Smooth muscle cell (in vitro differentiated cells): ENCODE data around the gene SIN3A. TPM values are rescaled to one million over a fixed set of nuclear protein-coding genes. Genes with fewer than 3 reads are reported as not detected.
"Not testable (repeated sequence)": the region's sequence is repeated elsewhere in the genome, so short reads cannot be mapped to it uniquely, and the experiment has no call there.

Source experiments
- DNase-seq: peaks from one replicate; lab custom pipeline; 2025; ENCODE audit not compliant: unreplicated experiment; lab: John Stamatoyannopoulos, UW
- H2AFZ ChIP-seq: fragments of 200-600 bp; sonication (generic); 2 replicates; pipeline ENCODE4 v1.6.0; 2016; ENCODE audit warnings: antibody characterized with exemption, low read depth, mild to moderate bottlenecking
- H3F3A ChIP-seq: fragments of 200-600 bp; sonication (generic); 2 replicates; pipeline ENCODE4 v1.6.0; 2017; ENCODE audit warnings: antibody characterized with exemption, low read depth
- H3K27ac ChIP-seq: fragments of 200-600 bp; sonication (generic); 2 replicates; pipeline ENCODE4 v1.5.1; 2016; ENCODE audit warnings: low read depth, mild to moderate bottlenecking
- H3K27me3 ChIP-seq: fragments of 200-600 bp; sonication (generic); 2 replicates; pipeline ENCODE4 v1.6.1; 2016; ENCODE audit warnings: low read depth, mild to moderate bottlenecking
- H3K36me3 ChIP-seq: fragments of 200-600 bp; sonication (generic); 2 replicates; pipeline ENCODE4 v1.5.1; 2016; ENCODE audit warnings: low read depth
- H3K4me1 ChIP-seq: fragments of 200-600 bp; sonication (generic); 2 replicates; pipeline ENCODE4 v1.5.1; 2016; ENCODE audit warnings: low read depth
- H3K4me2 ChIP-seq: fragments of 200-600 bp; sonication (generic); 2 replicates; pipeline ENCODE4 v1.6.0; 2016; ENCODE audit warnings: mild to moderate bottlenecking
- H3K4me3 ChIP-seq: fragments of 200-600 bp; sonication (generic); 2 replicates; pipeline ENCODE4 v1.5.1; 2016; ENCODE audit warnings: mild to moderate bottlenecking
- H3K79me2 ChIP-seq: fragments of 200-600 bp; sonication (generic); 2 replicates; pipeline ENCODE4 v1.6.0; 2016; ENCODE audit warnings: low read depth, mild to moderate bottlenecking
- H3K9ac ChIP-seq: fragments of 200-600 bp; sonication (generic); 2 replicates; pipeline ENCODE4 v1.6.0; 2016; ENCODE audit warnings: low read depth
- H3K9me3 ChIP-seq: fragments of 200-600 bp; sonication (generic); replicated peaks from 2 replicates; pipeline ENCODE4 v1.5.1; 2016; ENCODE audit warnings: low read depth
- H4K20me1 ChIP-seq: fragments of 200-600 bp; sonication (generic); 2 replicates; pipeline ENCODE4 v1.6.0; 2016; ENCODE audit warnings: low read depth
- WGBS: methylation state at CpG from one replicate; pipeline ENCODE4 v1.1.7; 2016; ENCODE audit warnings: low lambda C conversion rate; 5-methylcytosine and 5-hydroxymethylcytosine counted together
- polyA plus RNA-seq: library from polyadenylated mRNA; unstranded; fragments of >200 nt; fragmentation: Nextera tagmentation; extraction: Ambion mirVana; gene quantifications from 2 replicates; pipeline ENCODE4 v1.2.1, GENCODE V29; 2016
- total RNA-seq: library from RNA; depleted of rRNA; stranded (reverse); fragments of >200 nt; gene quantifications from 2 replicates; pipeline ENCODE4 v1.2.3, GENCODE V29; 2014
- TF ChIP-seq, protein P1 (sequence below): fragments of 200-600 bp; sonication (generic); IDR thresholded peaks from 2 replicates; pipeline ENCODE4 v1.5.1; 2017; ENCODE audit warnings: borderline replicate concordance, mild to moderate bottlenecking, antibody characterized with exemption; ENCODE audit not compliant: insufficient read depth, poor library complexity, severe bottlenecking

Gene SIN3A
- total and polyA plus RNA-seq, 2 experiments from 2014 or later, result 12.0 to 40.7 TPM

DNA sequence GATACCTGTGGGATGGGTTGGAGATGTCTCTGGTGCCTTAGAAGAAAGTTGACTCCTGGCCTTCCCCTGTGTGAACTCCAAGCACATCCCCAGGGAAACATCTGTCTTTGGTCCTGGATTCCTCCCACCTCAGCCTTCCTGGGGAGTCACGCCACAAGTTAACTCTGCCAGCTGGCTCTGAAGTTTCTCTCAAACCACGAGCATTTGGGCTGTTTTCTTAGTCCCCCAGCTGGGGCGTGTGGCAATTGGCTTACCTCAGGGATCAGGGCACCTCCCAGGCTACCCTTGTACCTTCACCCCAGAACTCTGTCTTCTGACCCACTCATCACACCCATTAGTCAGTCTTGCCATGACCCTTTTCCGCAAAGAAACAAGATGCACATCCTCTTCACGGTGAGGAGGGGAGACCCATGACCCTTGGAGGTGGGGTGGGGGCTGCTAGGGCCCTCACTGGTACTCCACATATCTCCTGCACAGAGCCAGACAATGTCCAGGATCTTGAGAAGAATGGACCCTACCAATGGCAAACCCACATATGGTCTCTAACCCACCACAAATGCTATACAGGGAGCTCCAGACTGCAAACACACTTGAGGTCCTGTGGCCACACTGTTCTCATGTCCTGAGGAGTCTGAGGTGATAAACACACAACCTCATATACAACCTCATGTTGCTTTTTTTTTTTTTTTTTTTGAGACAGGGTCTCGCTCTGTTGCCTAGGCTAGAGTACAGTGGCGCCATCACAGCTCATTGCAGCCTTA is 100.7 kb downstream of the SIN3A start:
- Histone ChIP-seq H3K4me1 (peaks cover 6% of the 10 kb centered on the region), H3K27me3 (no peaks in the 10 kb centered on the region), H4K20me1 (no peaks in the 10 kb centered on the region), H3K4me3 (no peak overlapping the region), H3K4me2 (no peak overlapping the region), H3F3A (no peaks in the 10 kb centered on the region), H3K9ac (no peak overlapping the region), H2AFZ (no peak overlapping the region), H3K36me3 (no peaks in the 10 kb centered on the region), H3K79me2 (no peaks in the 10 kb centered on the region), H3K9me3 (no peaks in the 10 kb centered on the region), H3K27ac (no peak overlapping the region)
- 92% methylated on average over 7 of the region's 7 CpGs for WGBS
- DNase-seq, result no peak
- TF ChIP-seq, protein P1, sequence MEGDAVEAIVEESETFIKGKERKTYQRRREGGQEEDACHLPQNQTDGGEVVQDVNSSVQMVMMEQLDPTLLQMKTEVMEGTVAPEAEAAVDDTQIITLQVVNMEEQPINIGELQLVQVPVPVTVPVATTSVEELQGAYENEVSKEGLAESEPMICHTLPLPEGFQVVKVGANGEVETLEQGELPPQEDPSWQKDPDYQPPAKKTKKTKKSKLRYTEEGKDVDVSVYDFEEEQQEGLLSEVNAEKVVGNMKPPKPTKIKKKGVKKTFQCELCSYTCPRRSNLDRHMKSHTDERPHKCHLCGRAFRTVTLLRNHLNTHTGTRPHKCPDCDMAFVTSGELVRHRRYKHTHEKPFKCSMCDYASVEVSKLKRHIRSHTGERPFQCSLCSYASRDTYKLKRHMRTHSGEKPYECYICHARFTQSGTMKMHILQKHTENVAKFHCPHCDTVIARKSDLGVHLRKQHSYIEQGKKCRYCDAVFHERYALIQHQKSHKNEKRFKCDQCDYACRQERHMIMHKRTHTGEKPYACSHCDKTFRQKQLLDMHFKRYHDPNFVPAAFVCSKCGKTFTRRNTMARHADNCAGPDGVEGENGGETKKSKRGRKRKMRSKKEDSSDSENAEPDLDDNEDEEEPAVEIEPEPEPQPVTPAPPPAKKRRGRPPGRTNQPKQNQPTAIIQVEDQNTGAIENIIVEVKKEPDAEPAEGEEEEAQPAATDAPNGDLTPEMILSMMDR, result no peak

DNA sequence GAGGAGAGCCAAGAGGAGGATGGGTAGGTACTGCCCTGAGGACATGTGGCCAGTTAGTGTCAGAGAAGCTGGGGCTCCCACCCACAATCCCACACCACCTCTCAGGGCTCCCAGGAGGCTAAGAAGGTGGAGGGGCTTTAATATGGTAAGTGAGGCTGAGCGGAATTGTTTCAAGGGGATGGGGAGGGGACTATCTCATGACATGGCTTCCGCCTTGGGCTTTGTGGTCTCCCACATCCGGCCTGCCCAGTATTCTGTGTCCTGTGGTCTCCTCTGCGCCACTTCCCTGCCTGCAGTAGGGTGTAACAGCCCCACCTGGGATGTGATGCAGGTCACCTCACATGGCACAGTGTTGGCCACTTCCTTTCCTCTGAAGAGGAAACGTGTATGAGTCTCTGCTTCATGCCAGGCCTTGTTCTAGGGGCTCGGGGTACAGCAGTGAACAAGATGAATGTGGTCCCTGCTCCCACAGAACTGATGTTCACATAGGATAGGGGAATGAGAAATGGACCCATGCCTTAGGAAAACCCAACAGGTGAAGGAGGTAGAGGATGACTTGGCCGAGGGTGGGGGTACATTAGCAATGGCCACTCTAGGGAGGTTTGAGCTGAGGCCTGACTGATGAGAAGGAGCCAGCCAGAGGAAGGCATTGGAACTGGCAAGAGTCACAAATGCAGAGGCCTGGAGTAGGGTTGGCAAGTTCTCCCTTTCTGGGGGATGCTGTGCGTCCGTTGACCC is 101.5 kb downstream of the SIN3A start:
- Histone ChIP-seq H3K9me3 (no peaks in the 10 kb centered on the region), H3K27me3 (no peaks in the 10 kb centered on the region), H3F3A (no peaks in the 10 kb centered on the region), H3K4me3 (no peak overlapping the region), H3K4me1 (peaks cover 6% of the 10 kb centered on the region), H3K36me3 (no peaks in the 10 kb centered on the region), H3K27ac (no peak overlapping the region), H3K9ac (no peak overlapping the region), H3K79me2 (no peaks in the 10 kb centered on the region), H4K20me1 (no peaks in the 10 kb centered on the region), H3K4me2 (no peak overlapping the region), H2AFZ (no peak overlapping the region)
- TF ChIP-seq, protein P1, result no peak
- DNase-seq, result no peak
- 98% methylated on average over 9 of the region's 9 CpGs for WGBS

DNA sequence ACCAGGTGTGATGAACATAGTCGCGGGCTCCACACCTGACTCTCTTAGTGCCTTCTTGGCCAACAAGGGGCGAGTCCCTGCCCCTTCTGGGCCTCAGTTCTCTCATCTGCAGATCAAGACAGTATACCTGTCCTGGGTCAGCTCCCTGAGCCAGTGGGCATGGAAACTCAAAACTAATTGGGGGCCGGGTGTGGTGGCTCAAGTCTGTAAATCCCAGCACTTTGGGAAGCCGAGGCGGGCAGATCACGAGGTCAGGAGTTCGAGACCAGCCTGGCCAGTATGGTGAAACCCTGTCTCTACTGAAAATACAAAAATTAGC is 102.2 kb downstream of the SIN3A start:
- H3K27ac ChIP-seq, H3K79me2 ChIP-seq, H3K9ac ChIP-seq, H3K4me3 ChIP-seq, H3F3A ChIP-seq, H4K20me1 ChIP-seq, H3K4me1 ChIP-seq, H3K27me3 ChIP-seq, H3K36me3 ChIP-seq, DNase-seq, H3K9me3 ChIP-seq, H2AFZ ChIP-seq: not testable (repeated sequence)
- WGBS, result 92% methylated on average over 8 of the region's 8 CpGs
- peak overlapping the region; percentile 100 for H3K4me2 ChIP-seq

DNA sequence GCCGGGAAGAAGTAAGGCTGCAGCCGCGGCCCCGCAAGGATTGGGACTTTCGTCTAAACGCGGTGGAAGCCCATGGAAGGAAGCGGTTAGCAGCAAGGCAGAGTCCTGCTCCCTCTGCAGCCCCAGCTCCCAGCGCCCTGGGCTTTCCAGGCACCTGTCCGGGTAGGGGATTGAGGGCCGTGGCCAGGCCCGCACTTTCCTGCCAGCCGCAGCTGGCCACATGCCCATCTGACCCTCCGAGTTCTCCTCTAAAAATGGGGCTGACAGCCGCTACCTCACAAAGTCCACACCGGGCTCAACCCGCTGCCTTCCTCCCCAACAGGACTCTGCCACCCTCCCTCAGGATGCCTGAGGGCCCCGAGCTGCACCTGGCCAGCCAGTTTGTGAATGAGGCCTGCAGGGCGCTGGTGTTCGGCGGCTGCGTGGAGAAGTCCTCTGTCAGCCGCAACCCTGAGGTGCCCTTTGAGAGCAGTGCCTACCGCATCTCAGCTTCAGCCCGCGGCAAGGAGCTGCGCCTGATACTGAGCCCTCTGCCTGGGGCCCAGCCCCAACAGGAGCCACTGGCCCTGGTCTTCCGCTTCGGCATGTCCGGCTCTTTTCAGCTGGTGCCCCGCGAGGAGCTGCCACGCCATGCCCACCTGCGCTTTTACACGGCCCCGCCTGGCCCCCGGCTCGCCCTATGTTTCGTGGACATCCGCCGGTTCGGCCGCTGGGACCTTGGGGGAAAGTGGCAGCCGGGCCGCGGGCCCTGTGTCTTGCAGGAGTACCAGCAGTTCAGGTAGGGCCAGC is 102.7 kb downstream of the SIN3A start:
- no peak overlapping the region for H3K27ac ChIP-seq
- no peak for DNase-seq
- H3K4me3 ChIP-seq, result peak overlapping the region; percentile 83
- no peak overlapping the region for H2AFZ ChIP-seq
- no peaks in the 10 kb centered on the region for H3K27me3 ChIP-seq
- TF ChIP-seq, protein P1, result no peak
- WGBS, result 51% methylated on average over 44 of the region's 46 CpGs
- peak overlapping the region; percentile 80 for H3K9ac ChIP-seq
- no peaks in the 10 kb centered on the region for H4K20me1 ChIP-seq
- H3K79me2 ChIP-seq, result no peaks in the 10 kb centered on the region
- peaks cover 6% of the 10 kb centered on the region for H3K4me1 ChIP-seq
- H3K4me2 ChIP-seq, result peak overlapping the region; percentile 100
- H3K36me3 ChIP-seq, result no peaks in the 10 kb centered on the region
- no peaks in the 10 kb centered on the region for H3K9me3 ChIP-seq
- H3F3A ChIP-seq, result no peaks in the 10 kb centered on the region
